ENCODE measurements around the gene UBL7. TPM values are rescaled to one million over a fixed set of nuclear protein-coding genes. Genes with fewer than 3 reads are reported as not detected.

The UBL7 gene
- total and polyA plus RNA-seq, 4 donors = 12.7 to 19.5 (median 18.2) TPM

DNA sequence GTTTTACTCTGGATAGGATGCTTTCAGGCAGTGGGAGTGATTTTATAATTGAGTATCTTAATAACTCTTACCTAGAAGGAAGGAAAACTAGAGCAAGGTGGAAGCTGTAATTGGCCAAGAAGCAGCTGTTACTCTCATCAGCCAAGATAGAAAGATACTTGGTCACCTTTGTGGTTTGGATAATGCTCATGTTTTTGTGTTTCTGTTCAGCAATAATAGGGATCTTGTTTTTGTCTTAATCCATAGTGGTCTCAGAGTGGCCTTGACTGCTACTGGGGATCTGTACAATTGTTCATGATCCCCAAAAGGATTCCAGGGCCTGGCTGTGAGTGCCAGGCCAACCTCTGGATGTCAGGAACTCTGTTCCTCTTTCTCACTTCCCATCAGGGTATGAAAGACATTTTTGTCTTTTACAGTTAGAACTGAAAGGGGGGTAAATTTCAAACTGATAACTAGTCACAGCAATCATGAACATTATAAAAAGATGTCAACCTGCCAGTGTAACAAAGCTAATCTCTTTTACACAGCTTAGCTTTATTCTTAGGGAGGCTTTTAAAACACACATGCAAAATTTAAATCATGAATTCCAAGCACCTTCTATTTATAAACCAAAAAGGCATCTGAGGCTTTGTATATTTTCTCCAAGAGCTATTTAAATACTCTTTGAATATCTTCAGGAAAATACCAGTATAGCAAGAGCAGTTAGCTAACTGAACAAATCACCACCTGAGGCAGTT, 6.0 kb downstream of the UBL7 start:
- DNase-seq (ENCODE audit: low spot score) = no peak
- Histone ChIP-seq H3K4me1 (ENCODE audit: control insufficient read depth in 4 of 4, insufficient read depth in 4 of 4, low read length in 3 of 4) (no peaks in the 10 kb centered on the region), H3K27ac (ENCODE audit: low read depth in 1 of 2, low read length in 2 of 2) (no peak overlapping the region), H3K4me3 (ENCODE audit: low read depth in 1 of 3, low read length in 3 of 3) (no peak overlapping the region), H3K27me3 (ENCODE audit: control insufficient read depth in 4 of 4, insufficient read depth in 4 of 4, low read length in 3 of 4) (no peaks in the 10 kb centered on the region), H3K36me3 (ENCODE audit: control insufficient read depth in 4 of 4, insufficient read depth in 3 of 4, low read depth in 1 of 4, low read length in 3 of 4) (peaks cover 3 to 48% (median 27%) of the 10 kb centered on the region in 4 donors), H3K9me3 (ENCODE audit: control insufficient read depth in 4 of 4, low read length in 3 of 4) (no peaks in the 10 kb centered on the region), H3K9ac (ENCODE audit: low read depth in 1 of 2, low read length in 2 of 2) (no peak overlapping the region)
- TF ChIP-seq HNF4A (conservative IDR thresholded peaks at IDR 0.05) (no peak), RAD21 (IDR thresholded peaks at IDR 0.05) (no peak), EGR1 (IDR thresholded peaks at IDR 0.05; ENCODE audit: low read depth in 2 of 2) (no peak), NR2F2 (IDR thresholded peaks at IDR 0.05) (no peak), FOXA1 (IDR thresholded peaks at IDR 0.05) (no peak)
- TF ChIP-seq, protein P1, sequence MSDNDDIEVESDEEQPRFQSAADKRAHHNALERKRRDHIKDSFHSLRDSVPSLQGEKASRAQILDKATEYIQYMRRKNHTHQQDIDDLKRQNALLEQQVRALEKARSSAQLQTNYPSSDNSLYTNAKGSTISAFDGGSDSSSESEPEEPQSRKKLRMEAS (IDR thresholded peaks at IDR 0.05) = no peak

GRCh38 chr15:74453925-74454763, 6.8 kb downstream of the UBL7 start:
- peaks cover 3 to 55% (median 31%) of the 10 kb centered on the region in 4 donors for H3K36me3 ChIP-seq (ENCODE audit: control insufficient read depth in 4 of 4, insufficient read depth in 3 of 4, low read depth in 1 of 4, low read length in 3 of 4)
- TF ChIP-seq JUND (IDR thresholded peaks at IDR 0.05) (no peak), YY1 (IDR thresholded peaks at IDR 0.05) (no peak), GABPA (IDR thresholded peaks at IDR 0.05 in 1 of 2, conservative IDR thresholded peaks at IDR 0.05 in 1 of 2) (no peak), HNF4A (conservative IDR thresholded peaks at IDR 0.05) (no peak), HNF4G (IDR thresholded peaks at IDR 0.05) (no peak), TAF1 (conservative IDR thresholded peaks at IDR 0.05) (no peak), RXRA (IDR thresholded peaks at IDR 0.05) (no peak), REST (IDR thresholded peaks at IDR 0.05) (no peak)
- TF ChIP-seq, protein P1 (IDR thresholded peaks at IDR 0.05) = no peak
- no peak overlapping the region for H3K9ac ChIP-seq (ENCODE audit: low read depth in 1 of 2, low read length in 2 of 2)
- WGBS = 89% methylated on average over 13 of the region's 13 CpGs
- H3K4me3 ChIP-seq (ENCODE audit: low read depth in 1 of 3, low read length in 3 of 3) = no peak overlapping the region
- H3K4me1 ChIP-seq (ENCODE audit: control insufficient read depth in 4 of 4, insufficient read depth in 4 of 4, low read length in 3 of 4) = no peaks in the 10 kb centered on the region
- no peaks in the 10 kb centered on the region for H3K27me3 ChIP-seq (ENCODE audit: control insufficient read depth in 4 of 4, insufficient read depth in 4 of 4, low read length in 3 of 4)
- no peak overlapping the region for H3K27ac ChIP-seq (ENCODE audit: low read depth in 1 of 2, low read length in 2 of 2)
- no peak for DNase-seq (ENCODE audit: low spot score)
- no peaks in the 10 kb centered on the region for H3K9me3 ChIP-seq (ENCODE audit: control insufficient read depth in 4 of 4, low read length in 3 of 4)
